HG03575 (cell line): ENCODE results near the gene ATP8A2.

Experiments
- ATAC-seq: cut with Tn5 transposase; IDR thresholded peaks from one replicate; pipeline ENCODE4 v1.9.1; 2021; ENCODE audit not compliant: unreplicated experiment, insufficient number of reproducible peaks, low FRiP score; ENCODE audit errors: extremely low read depth

Gene ATP8A2

DNA sequence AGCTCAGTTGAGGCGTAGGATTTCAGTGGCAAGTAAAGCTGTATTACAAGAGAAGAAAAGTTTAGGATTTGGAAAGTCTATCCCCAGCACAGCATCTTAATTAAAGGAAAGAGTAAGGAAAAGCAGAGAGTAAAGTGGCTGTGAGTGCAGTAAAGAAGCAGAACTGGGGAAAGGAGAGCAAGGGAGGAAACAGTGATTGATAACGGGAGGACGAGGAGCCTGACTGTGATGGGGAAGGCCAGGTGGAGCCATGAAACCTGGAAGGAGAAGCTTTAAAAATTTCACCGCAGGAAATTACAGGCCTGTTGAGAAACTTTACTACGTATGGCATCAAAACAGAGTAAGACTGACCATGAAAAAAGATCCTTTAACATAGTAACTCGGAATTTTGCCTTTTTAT is 504.5 kb downstream of the ATP8A2 start:
- no peak for ATAC-seq

DNA sequence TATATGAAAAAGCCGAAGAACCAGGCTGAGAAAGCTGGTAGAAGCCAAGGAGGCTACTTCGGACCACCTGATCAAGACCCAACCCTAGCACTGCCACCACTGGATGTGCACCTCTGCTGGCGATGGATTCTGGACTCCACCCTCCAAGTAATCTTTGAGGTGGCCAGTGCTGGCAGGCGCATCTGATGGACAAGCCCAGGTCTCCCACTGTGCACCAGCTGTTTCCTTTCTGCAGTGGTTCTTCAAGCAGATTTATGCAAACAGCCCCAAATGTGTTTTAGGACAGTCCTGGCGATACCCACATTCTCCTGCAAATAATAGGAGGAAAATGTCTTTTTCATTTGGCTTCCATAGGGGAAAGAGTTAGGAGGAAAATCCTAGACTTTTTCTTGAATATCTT is 507.7 kb downstream of the ATP8A2 start:
- ATAC-seq: no peak

DNA sequence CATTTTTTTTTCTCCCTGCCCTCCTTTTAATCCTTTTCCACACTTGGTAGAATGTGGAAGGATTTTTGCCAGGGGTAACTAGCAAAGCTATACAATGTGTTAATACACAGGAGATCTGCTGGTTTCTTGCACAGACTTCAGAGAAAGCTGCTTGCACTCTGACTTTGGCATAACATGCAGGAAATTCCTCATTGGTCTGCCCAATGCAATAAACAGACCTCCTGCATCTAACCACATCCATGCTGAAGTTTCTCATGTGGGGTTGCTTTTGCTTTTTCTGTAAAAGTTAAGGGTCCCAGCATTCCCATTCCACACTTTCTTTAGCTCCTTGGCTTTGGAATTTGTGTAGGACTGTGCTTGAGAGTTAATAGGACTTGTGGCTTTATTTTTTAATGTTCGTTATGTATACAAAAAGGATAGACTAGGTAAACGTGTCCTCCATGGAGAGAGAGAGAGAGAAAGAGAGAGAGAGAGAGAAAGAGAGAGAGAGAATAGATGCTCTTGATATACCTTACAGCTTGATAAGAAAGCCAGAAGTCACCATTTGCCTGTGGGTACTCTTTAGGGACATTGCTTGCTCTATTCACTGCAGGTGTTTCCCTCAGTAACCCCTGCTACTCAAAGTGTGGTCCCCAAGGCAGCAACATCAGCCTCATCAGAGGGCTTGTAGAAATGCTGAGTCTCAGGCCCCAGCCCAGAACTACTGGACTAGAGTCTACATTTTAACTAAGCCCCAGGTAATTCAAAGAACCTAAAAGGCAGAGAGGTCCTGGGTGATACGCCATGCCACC is 509.6 kb downstream of the ATP8A2 start:
- ATAC-seq: no peak

DNA sequence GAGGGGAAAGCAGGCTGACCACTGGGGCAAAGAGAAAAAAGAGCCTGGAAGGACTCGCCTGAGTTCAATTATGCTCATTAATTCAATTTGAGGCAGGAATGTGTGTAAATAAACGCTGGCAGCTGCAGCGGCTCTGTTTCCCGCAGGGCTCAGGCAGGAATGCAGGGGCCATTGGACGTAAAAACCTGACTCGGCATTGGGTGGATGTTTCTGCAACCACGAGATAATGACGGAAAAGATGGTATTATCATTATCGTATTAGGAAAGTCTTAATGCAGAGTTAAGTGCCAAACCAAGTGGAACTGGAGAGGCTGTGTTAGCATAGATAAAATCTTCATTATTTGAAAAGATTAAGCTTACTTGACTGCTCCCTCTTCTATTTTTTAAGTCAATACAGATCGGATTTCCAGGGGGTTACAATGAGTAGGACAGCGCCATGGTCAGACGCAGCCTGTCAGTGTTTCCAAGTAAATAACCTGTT is 510.2 kb downstream of the ATP8A2 start:
- ATAC-seq: no peak

DNA sequence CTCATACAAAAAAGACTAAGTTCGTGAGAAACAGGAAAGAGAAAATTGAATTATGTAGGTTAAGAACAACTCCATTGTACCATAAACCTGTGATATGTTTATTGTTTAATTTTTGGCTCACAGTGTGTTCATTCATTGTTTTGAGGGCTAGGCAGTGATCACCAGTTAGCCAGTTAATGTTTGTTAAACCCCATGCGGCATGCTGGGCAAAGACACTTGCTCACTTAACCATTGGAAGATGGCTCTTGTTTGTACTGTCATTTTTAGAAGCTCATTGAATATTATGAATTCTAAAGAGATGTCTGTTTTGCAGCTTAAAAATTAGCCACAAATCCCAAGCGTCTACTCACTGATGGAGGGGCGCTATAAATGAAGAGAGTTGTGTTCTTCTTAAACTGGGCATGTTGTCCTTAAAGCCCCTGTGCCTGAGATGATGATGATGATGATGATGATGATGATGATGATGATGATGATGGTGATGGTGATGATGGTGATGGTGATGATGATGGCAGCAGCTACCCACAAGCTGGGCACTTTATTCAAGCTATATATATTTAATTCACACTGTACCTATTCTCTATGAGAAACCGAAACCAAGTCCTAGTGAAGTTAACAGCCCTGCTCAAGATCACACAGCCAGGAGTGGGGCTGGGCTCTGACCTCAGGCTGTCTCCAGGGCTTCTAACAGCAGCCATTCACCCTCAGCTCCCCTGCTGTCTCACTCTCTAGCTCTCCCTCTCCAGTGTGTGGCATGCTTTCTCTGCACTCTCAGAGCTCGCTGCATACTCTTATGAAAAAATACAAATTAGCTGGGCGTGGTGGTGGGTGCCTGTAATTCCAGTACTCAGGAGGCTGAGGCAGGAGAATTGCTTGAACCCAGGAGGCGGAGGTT is 510.9 kb downstream of the ATP8A2 start:
- ATAC-seq: no peak

DNA sequence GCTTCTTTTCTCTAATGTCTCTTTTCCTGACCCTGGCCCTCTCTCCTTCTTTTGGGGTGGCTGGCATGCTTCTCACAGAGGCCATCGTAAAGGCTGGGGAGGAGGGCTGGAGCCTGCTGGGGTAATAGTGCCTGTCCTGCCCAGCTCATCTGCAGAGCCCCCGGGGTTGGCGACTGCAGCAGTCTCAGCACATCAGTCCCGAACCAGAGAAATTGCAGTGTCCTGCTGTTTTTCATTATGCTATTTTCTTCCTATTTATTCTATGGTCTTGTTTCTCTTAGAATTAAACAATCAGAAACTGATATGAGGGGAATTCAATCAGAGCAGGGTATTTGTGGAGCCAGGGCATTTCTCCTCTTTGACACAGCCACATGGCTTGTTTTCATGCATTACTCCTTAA is 513.6 kb downstream of the ATP8A2 start:
- no peak for ATAC-seq

DNA sequence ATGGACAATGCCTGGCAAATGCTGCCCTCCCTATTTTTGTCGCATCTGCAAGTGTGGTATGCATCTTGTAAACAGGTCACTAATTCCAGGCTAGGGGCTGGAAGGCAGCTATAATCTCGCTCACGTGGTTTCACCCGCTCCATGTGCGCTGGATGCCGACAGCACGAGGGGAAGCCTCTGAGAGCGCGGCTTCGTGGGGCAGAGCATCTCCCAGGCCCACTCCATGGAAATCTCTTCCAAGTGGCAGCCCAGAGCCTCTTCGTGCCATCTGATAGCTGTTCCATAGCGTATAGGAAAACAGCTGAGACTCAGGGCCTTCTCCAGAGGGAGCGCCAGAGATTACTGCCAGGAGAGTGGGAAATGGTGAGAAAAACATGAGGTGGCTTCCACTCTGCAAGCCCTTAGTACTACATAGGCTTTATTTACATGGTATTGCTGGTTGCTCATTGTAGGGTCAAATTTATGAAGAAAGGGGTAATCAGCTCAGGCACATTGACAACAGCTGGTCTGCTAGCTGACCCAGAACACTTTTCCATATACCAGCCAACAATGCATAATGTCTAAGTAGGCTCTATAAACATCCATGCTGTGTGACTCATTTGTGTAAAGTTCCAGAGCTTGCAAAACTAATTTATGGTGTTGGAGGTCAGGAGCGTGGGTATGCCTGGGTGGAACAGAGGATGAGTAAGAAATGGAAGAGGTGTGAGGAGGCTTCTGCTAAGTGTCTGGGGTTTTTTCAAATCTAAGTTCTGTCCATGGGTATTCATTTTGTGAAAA is 514.9 kb downstream of the ATP8A2 start:
- ATAC-seq: no peak

DNA sequence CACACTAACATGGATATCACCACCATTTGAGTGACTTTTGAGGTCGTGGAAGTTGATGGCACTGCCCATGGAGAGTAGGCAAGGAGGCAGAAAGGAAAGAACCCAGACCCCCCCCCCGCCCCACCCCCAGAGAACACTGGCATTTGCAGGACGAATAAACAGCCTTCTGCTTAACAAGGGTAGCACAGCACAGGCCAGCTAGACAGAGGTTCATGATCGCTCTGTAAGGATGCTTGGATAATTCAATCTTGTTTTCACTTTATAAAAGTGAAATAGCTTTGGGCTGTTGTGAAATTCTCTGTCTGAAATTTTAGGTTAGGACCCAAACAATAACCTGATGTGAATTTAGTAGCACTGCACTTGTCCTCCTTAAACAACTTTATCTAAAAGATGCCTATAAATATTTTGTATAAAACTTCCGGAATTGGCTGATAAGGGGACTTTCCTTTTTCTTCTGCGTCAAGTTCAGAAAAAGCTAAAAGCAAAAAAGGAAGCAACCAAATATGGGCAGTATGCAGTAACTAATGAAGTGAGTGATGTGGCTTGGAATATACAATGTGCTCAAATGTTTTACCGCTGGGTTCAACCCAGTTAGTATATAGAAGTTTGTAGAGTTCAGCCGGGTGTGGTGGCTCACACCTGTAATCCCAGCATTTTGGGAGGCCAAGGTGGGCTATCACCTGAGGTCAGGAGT is 516.3 kb downstream of the ATP8A2 start:
- ATAC-seq: no peak

DNA sequence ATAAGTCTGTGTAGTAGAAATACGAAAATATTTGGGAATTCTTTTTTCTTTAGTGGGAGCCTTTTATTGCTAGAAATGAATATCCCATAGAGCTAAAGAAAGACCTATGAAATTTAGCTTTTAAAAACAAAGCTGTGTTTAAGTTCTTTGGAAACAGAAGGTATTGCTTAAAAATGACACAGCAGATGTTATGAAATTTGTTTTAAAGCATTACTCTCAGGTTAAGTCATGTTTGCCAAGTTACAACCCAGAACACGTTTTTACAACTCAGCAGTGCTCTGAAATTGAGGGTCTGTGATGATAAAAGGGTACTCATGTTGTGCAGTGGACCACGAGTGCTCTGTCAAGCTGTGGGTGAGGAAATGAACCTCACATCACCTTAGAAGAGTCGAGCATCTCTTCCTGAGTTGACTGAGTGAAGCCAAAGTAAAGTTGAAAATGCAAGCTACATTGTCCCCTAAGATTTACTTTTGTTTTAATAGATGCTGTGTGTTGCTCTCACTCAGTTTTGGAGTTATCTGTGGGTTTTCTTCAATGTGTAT is 519.0 kb downstream of the ATP8A2 start:
- no peak for ATAC-seq

DNA sequence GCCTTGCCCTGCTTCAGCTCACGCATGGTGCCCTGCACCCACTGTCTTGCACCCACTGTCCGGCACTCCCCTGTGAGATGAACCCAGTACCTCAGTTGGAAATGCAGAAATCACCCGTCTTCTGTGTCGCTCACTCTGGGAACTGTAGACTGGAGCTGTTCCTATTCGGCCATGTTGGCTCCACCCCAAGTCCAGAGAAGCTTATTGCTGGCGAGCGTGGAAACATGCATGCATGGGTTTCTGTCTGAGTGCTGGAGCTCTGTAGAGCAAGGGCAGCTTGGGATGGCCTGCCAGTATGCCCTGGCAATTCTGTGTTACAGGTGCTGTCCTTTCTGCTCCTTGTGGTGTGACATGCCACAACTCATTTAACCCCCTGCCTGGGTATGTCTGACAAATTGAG is 527.2 kb downstream of the ATP8A2 start:
- no peak for ATAC-seq

DNA sequence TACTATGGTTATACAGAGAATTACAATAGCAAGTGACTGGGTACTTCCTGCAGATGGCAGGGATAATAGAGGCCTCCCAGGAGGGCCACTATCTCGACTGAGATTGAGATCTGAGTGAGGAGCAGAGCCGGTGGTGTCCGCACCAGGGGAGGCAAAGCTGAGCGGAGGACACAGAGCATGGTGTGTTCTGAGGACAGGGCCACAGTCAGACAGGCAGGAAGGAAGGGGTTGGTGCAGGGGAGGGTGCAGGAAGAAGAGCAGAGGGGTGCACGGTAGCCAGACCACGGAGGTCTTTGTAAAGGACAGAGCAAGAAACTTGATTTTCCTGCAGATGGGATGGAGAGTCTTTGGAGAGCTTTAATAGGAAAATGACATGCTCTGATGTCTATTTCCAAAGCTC is 527.7 kb downstream of the ATP8A2 start:
- no peak for ATAC-seq

DNA sequence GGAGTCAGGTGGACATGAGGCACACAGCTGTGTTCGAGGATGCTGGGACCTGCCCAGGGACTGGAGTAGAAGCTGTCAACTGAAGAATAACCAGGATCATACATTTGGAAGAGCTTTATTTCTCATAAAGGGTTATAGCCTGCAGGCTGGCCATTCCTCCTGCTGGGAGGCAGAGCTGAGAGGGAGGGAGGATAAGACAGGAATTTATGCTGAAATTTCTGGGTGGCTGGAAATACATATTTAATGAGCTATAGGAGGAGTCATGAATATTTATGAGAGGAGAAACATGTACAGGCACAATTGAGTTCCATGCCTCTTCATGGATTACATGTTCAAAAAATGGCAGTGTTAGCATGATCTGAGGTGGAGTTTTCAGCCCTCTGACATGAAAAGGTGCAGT is 528.2 kb downstream of the ATP8A2 start:
- no peak for ATAC-seq

DNA sequence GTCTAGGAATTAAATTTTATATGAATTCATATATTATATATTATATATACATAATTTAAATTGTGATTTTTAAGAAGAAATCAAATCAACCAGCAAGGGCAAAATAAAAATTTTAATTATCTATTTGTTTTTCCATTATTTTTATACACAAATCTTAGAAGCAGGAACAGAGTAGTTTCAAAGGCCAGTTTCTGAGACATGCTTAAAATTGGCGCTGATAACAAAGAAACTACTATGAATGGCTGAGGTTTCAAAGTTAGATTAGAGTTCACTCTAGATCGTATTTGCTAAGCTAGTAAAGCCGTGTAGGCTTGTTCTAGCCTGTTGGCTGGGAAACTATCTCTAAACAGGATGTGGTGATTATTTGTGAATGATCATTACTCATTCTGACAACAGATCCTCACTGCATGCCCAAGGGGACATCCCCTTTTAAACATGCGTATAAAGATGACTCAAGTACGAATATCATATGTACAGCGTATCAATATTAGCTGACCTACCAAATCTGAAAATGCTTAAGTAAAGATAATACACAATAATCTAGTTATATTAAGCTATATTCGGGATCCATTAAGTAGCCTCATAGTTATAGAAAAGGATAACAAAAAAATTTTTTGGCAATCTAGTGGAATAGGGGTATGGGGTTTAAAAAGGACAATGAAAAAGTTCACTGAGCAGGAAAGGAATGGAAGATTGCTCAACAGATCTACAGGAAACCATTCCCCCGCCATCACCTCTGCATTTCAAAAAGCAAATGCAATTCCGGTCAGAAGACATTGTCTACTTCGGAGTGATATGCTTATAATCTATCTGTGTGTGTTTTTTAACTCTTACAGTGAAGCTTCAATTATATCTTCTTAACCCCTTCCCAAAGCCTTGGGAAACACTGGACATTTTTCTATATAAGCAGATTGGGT is 529.9 kb downstream of the ATP8A2 start:
- peak; percentile 81 for ATAC-seq

DNA sequence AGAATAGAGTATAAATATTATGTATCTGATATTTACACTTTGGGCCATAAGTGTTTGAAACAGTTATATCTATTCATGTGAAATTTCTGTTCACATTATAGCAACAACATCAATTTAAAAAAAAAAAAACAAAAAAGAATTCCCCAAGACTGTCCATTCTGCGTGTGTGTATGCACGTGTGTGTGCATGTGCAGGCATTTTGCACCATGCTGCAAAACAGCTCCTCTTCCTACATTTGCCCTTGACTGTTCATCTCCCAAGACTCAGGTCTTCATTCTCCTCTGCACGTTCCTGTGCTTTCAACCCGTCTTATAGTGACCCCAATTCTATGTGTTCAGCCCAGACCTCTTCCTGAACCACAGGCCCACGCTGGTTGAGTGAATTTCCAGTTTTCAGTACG is 530.7 kb downstream of the ATP8A2 start:
- no peak for ATAC-seq

DNA sequence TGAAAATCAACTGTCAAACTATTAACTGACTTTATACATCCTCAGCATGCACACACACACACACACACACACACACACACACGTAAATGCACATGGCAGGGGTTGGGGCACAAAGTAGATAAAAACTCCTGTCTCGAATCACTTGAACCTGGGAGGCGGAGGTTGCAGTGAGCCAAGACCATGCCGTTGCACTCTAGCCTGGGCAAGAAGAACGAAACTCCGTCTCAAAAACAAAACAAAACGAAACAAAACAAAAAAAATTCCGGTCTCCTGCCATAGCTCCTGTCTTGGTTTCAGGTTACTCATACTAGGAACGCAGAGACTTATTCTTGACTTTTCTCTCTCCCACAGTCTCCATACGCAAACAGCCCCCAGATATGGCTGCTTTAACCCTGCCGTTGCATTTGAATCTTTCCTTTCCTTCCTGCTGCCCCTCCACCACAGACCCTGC is 531.1 kb downstream of the ATP8A2 start:
- peak; percentile 52 for ATAC-seq

DNA sequence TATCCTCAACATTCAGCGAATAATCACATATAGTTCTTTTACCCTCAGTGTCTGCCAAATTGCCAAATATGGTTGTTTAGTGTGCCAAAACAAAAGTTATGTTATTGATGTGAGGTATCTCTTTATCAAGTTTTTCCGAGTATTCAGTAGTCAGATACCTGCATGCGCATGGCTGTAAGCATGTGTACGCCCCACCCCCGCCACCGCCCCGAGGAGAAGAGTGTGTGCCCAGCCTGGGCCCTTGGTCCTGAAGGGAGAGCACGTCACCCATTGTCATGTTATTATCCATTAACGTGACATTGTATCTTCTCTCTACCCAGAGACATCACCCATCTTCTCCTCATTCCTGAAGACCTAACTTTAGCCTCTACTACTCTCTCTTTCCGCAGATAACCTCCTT is 533.1 kb downstream of the ATP8A2 start:
- ATAC-seq: no peak

DNA sequence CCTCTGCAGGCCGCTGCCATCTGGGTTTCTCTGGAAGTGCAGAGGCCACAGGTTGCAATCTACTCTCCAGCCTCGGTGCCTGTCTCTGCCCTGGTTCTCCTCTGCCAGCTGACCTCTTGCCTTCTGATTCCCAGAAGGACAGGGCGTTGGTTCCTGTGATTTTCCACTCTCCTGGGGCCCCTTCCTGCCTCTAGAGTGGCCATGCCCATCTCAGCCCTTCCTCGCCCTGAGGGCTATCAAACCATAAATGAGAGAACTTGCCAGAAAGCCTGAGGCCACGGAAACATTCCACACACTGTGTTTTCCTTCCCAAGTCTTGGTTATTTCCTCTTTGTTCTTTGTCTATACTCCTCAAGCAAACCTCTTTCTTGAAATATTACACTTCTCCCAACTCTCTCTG is 533.8 kb downstream of the ATP8A2 start:
- no peak for ATAC-seq
